ENCODE results near the gene SVOPL. TPM values are rescaled to one million over a fixed set of nuclear protein-coding genes. Genes with fewer than 3 reads are reported as not detected.
A peak's percentile ranks its signal among the peaks of the same experiment; 100 is the strongest.

SVOPL gene
- total and polyA plus RNA-seq, 2 donors (not counting 1 experiment from before 2014, with no cell fraction given): not detected

- no peaks in the 10 kb centered on the region for H3K27me3 ChIP-seq (ENCODE audit: control insufficient read depth, insufficient read depth, low read length)
- H3K4me2 ChIP-seq (ENCODE audit: extremely low read depth, insufficient read depth, low read length): no peak overlapping the region
- DNase-seq (ENCODE audit: low read depth in 2 of 2): no peak
- TF ChIP-seq, protein P1, sequence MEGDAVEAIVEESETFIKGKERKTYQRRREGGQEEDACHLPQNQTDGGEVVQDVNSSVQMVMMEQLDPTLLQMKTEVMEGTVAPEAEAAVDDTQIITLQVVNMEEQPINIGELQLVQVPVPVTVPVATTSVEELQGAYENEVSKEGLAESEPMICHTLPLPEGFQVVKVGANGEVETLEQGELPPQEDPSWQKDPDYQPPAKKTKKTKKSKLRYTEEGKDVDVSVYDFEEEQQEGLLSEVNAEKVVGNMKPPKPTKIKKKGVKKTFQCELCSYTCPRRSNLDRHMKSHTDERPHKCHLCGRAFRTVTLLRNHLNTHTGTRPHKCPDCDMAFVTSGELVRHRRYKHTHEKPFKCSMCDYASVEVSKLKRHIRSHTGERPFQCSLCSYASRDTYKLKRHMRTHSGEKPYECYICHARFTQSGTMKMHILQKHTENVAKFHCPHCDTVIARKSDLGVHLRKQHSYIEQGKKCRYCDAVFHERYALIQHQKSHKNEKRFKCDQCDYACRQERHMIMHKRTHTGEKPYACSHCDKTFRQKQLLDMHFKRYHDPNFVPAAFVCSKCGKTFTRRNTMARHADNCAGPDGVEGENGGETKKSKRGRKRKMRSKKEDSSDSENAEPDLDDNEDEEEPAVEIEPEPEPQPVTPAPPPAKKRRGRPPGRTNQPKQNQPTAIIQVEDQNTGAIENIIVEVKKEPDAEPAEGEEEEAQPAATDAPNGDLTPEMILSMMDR (conservative IDR thresholded peaks at IDR 0.05 in 1 of 2, IDR thresholded peaks at IDR 0.05 in 1 of 2; ENCODE audit: low read depth in 1 of 2, low read length in 2 of 2): no peak
- no peak for TF ChIP-seq EZH2 (IDR thresholded peaks at IDR 0.05; ENCODE audit: low read length, missing control alignments)
- H3K4me3 ChIP-seq (replicated peaks in 1 of 4; ENCODE audit: control extremely low read depth in 1 of 4, insufficient read depth in 1 of 4, low read depth in 3 of 4, low read length in 4 of 4): no peak overlapping the region
- H3K36me3 ChIP-seq (ENCODE audit: control insufficient read depth, insufficient read depth, low read length): no peaks in the 10 kb centered on the region
- H3K9me3 ChIP-seq (ENCODE audit: control insufficient read depth, insufficient read depth, low read depth, low read length): no peaks in the 10 kb centered on the region
- no peak overlapping the region for H3K9ac ChIP-seq (ENCODE audit: insufficient read depth, low read length)
- H4K20me1 ChIP-seq (ENCODE audit: control insufficient read depth, extremely low read depth, insufficient read depth, low read length): no peaks in the 10 kb centered on the region
- H2AFZ ChIP-seq (ENCODE audit: low read length): no peak overlapping the region
- H3K27ac ChIP-seq (ENCODE audit: insufficient read depth, low read length): no peak overlapping the region
- H3K79me2 ChIP-seq (ENCODE audit: control insufficient read depth, insufficient read depth, low read length): no peaks in the 10 kb centered on the region
- H3K4me1 ChIP-seq (ENCODE audit: control insufficient read depth, extremely low read depth, insufficient read depth, low read length): no peaks in the 10 kb centered on the region
Measured at GRCh38 chr7:138585283-138585993, 115.7 kb downstream of the SVOPL start.

GRCh38 chr7:138584696-138585095 lies 116.5 kb downstream of the SVOPL start:
- DNase-seq (ENCODE audit: low read depth in 2 of 2): peak in 1 of 2 donors; percentile 10
- Histone ChIP-seq H3K9ac (ENCODE audit: insufficient read depth, low read length) (no peak overlapping the region), H3K9me3 (ENCODE audit: control insufficient read depth, insufficient read depth, low read depth, low read length) (no peaks in the 10 kb centered on the region), H4K20me1 (ENCODE audit: control insufficient read depth, extremely low read depth, insufficient read depth, low read length) (no peaks in the 10 kb centered on the region), H2AFZ (ENCODE audit: low read length) (no peak overlapping the region), H3K4me3 (replicated peaks in 1 of 4; ENCODE audit: control extremely low read depth in 1 of 4, insufficient read depth in 1 of 4, low read depth in 3 of 4, low read length in 4 of 4) (no peak overlapping the region), H3K4me1 (ENCODE audit: control insufficient read depth, extremely low read depth, insufficient read depth, low read length) (no peaks in the 10 kb centered on the region), H3K36me3 (ENCODE audit: control insufficient read depth, insufficient read depth, low read length) (no peaks in the 10 kb centered on the region), H3K4me2 (ENCODE audit: extremely low read depth, insufficient read depth, low read length) (no peak overlapping the region), H3K27me3 (ENCODE audit: control insufficient read depth, insufficient read depth, low read length) (no peaks in the 10 kb centered on the region), H3K79me2 (ENCODE audit: control insufficient read depth, insufficient read depth, low read length) (no peaks in the 10 kb centered on the region), H3K27ac (ENCODE audit: insufficient read depth, low read length) (no peak overlapping the region)
- TF ChIP-seq, protein P1 (conservative IDR thresholded peaks at IDR 0.05 in 1 of 2, IDR thresholded peaks at IDR 0.05 in 1 of 2; ENCODE audit: low read depth in 1 of 2, low read length in 2 of 2): no peak
- no peak for TF ChIP-seq EZH2 (IDR thresholded peaks at IDR 0.05; ENCODE audit: low read length, missing control alignments)

- H2AFZ ChIP-seq (ENCODE audit: low read length): no peak overlapping the region
- H4K20me1 ChIP-seq (ENCODE audit: control insufficient read depth, extremely low read depth, insufficient read depth, low read length): no peaks in the 10 kb centered on the region
- H3K9ac ChIP-seq (ENCODE audit: insufficient read depth, low read length): no peak overlapping the region
- no peaks in the 10 kb centered on the region for H3K4me1 ChIP-seq (ENCODE audit: control insufficient read depth, extremely low read depth, insufficient read depth, low read length)
- DNase-seq (ENCODE audit: low read depth in 2 of 2): peak in 1 of 2 donors; percentile 34
- H3K27ac ChIP-seq (ENCODE audit: insufficient read depth, low read length): no peak overlapping the region
- no peaks in the 10 kb centered on the region for H3K36me3 ChIP-seq (ENCODE audit: control insufficient read depth, insufficient read depth, low read length)
- no peaks in the 10 kb centered on the region for H3K79me2 ChIP-seq (ENCODE audit: control insufficient read depth, insufficient read depth, low read length)
- no peak overlapping the region for H3K4me3 ChIP-seq (replicated peaks in 1 of 4; ENCODE audit: control extremely low read depth in 1 of 4, insufficient read depth in 1 of 4, low read depth in 3 of 4, low read length in 4 of 4)
- no peaks in the 10 kb centered on the region for H3K9me3 ChIP-seq (ENCODE audit: control insufficient read depth, insufficient read depth, low read depth, low read length)
- no peak for TF ChIP-seq EZH2 (IDR thresholded peaks at IDR 0.05; ENCODE audit: low read length, missing control alignments)
- TF ChIP-seq, protein P1 (conservative IDR thresholded peaks at IDR 0.05 in 1 of 2, IDR thresholded peaks at IDR 0.05 in 1 of 2; ENCODE audit: low read depth in 1 of 2, low read length in 2 of 2): no peak
- no peaks in the 10 kb centered on the region for H3K27me3 ChIP-seq (ENCODE audit: control insufficient read depth, insufficient read depth, low read length)
- no peak overlapping the region for H3K4me2 ChIP-seq (ENCODE audit: extremely low read depth, insufficient read depth, low read length)
Measured at GRCh38 chr7:138584283-138584682, 116.9 kb downstream of the SVOPL start.

Measured in fibroblast of lung (primary cell).